AG09319 (cell line): ENCODE measurements around the gene PPM1J.

ENCODE experiments used
- DNase-seq: peaks from one replicate; pipeline ENCODE4 v3.0.0-alpha.2; 2010; ENCODE audit warnings: low read depth; ENCODE audit errors: extremely low read depth
- CTCF ChIP-seq: IDR thresholded peaks from 2 replicates; pipeline ENCODE4 v1.5.1; 2011; ENCODE audit warnings: low read depth, mild to moderate bottlenecking, inconsistent platforms, low read length, moderate library complexity

Gene PPM1J

GRCh38 chr1:112678605-112679004 is 36.5 kb downstream of the PPM1J start:
- no peak for TF ChIP-seq CTCF
- no peak for DNase-seq

DNA sequence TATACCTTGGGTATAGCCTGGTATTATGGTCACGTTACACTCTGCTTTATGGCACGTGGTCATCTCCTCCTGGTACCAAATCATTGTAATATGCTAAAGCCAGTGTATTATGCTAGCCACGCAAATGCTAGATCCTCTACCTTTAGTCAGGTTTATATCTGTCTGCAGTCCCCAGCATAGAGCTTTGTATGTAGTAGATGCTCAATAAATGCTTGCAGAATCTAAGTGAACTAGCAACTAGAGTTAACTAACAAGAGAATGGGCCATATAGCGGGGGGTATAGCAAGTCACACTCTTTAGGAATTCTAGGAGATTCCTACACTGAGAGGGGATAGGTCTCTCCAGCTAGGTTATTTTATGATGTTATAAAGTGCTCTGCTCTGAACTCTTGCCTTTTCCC is 37.6 kb downstream of the PPM1J start:
- TF ChIP-seq CTCF = no peak
- no peak for DNase-seq

- DNase-seq = no peak
- no peak for TF ChIP-seq CTCF
Measured at GRCh38 chr1:112676543-112676942, 38.6 kb downstream of the PPM1J start.

DNA sequence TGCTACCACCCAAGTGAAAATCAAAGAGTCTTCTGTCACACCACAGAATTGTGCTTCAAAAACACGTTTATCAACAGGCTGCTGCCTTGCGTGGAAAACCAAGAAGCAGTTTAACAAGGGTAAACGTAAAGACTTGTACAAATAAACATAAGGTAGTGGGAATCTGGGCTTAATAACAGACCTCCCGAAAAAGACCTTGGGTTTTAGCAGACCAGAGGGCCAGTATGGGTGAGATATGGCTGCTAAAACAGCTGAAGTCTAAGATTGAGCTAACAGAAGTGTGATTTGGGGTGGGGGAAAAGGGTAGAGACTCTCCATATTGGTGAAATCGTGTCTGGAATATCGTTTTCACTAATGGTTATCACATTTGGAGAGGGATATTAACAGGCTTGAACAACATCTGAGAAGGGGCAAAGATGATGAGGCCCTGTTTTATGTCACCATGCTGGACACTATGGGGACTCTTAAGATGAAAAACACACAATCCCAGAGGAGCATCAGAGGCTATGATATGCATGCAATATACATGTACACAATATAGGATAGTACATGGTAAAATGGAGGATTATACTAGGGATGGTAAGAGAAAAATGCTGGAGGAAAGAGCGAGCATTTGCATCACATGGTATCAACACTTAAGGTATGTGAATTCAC is 39.3 kb downstream of the PPM1J start:
- TF ChIP-seq CTCF = no peak
- DNase-seq = no peak

DNA sequence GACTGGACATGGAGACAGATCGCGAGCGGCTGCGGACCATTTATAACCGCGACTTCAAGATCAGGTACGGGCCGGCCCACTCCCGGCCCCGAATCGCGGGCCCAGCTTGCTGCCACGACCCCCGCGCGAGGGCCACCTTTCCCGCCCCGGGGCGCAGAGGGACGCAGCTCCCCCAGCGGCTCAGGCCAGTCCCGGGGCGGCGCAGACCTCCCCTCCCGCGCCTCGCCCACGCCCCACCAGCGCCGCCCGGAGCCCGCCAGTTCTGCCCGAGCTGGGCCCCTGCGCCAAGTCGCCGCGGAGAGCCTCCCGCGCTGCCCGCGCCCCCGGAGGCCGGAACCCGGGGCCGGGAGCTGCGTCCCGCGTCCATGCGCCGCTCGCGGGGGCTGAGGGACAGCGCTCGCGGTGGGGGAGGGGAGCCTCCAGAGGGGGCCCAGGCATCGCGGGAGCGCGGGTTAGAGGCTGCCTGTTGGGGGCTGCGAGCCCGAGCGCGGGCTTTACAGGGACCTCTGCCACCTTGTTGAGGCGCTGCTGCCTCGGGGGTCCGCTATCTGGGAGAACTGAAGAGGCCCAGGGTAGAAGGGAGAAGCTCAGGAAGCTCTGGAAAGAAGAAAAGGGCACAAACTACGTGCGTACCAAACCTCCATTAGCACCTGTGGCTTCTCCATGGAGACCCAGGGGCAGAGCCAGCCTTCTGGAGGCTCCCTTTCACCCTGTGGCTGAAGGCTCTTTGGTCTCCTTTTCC is 40.0 kb downstream of the PPM1J start:
- no peak for DNase-seq
- no peak; the same call in 1 of the 2 replicates for TF ChIP-seq CTCF

- DNase-seq = peak; percentile 31
Measured at GRCh38 chr1:112674440-112674985, 40.6 kb downstream of the PPM1J start, which contains the start of gene MOV10. TSS of gene MOV10 (plus strand) at chr1:112674659. CDS start at chr1:112674913, 254 bp downstream.

More at GRCh38 chr1:112674440-112674985, 40.6 kb downstream of the PPM1J start, which contains the start of gene MOV10:
- no peak for TF ChIP-seq CTCF
